ENCODE results near the gene CTIF. TPM values are rescaled to one million over a fixed set of nuclear protein-coding genes. Genes with fewer than 3 reads are reported as not detected.

CTIF gene
- total RNA-seq, 2 donors from 2014 or later: 30.6 to 61.2 TPM

GRCh38 chr18:48621240-48621639 lies 82.4 kb downstream of the CTIF start:
- no peak for DNase-seq (ENCODE audit: low spot score)
- Histone ChIP-seq H3K27ac (no peak overlapping the region), H3K4me3 (no peak overlapping the region), H3K4me1 (peaks cover 0 to 29% of the 10 kb centered on the region in 2 donors), H3K9me3 (no peaks in the 10 kb centered on the region), H3K36me3 (peaks cover 19% of the 10 kb centered on the region), H3K27me3 (no peaks in the 10 kb centered on the region)
- no peak for TF ChIP-seq CTCF (IDR thresholded peaks at IDR 0.05)

- H3K27me3 ChIP-seq: no peaks in the 10 kb centered on the region
- no peaks in the 10 kb centered on the region for H3K9me3 ChIP-seq
- peaks cover 0 to 22% of the 10 kb centered on the region in 2 donors for H3K4me1 ChIP-seq
- peaks cover 19% of the 10 kb centered on the region for H3K36me3 ChIP-seq
- no peak for DNase-seq (ENCODE audit: low spot score)
- no peak overlapping the region for H3K27ac ChIP-seq
- no peak overlapping the region for H3K4me3 ChIP-seq
- no peak for TF ChIP-seq CTCF (IDR thresholded peaks at IDR 0.05)
Observed at GRCh38 chr18:48621815-48622555, 83.2 kb downstream of the CTIF start.

DNA sequence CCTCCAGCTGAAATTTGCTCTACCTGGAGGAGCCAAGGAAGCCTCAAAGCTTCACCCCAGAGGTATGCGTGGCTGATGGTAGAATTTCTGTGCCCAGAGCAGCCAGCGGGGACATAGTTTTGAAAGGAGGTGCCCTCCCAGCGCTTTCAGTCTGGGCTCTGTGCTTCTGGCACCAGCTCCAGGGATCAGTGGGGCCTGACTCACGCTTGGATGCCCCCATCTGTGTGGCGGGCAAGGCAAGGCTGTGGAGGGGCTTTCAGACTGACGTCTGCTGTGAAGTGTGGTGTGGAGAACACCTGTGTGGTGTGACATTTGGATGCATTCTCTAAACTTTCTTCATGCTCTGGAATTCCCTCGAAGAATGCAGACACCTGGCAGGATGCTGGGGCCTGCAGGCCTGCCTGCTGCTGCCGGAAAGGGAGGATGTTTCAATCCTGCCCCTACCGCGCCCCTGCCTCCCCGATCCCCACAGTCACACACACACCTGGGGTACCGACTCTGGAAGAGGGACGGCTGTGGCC lies 84.1 kb downstream of the CTIF start:
- H3K27me3 ChIP-seq: no peaks in the 10 kb centered on the region
- no peak for TF ChIP-seq CTCF (IDR thresholded peaks at IDR 0.05)
- peaks cover 19% of the 10 kb centered on the region for H3K36me3 ChIP-seq
- no peak for DNase-seq (ENCODE audit: low spot score)
- no peaks in the 10 kb centered on the region for H3K9me3 ChIP-seq
- H3K4me3 ChIP-seq: no peak overlapping the region
- H3K27ac ChIP-seq: no peak overlapping the region
- peaks cover 0 to 14% of the 10 kb centered on the region in 2 donors for H3K4me1 ChIP-seq

DNA sequence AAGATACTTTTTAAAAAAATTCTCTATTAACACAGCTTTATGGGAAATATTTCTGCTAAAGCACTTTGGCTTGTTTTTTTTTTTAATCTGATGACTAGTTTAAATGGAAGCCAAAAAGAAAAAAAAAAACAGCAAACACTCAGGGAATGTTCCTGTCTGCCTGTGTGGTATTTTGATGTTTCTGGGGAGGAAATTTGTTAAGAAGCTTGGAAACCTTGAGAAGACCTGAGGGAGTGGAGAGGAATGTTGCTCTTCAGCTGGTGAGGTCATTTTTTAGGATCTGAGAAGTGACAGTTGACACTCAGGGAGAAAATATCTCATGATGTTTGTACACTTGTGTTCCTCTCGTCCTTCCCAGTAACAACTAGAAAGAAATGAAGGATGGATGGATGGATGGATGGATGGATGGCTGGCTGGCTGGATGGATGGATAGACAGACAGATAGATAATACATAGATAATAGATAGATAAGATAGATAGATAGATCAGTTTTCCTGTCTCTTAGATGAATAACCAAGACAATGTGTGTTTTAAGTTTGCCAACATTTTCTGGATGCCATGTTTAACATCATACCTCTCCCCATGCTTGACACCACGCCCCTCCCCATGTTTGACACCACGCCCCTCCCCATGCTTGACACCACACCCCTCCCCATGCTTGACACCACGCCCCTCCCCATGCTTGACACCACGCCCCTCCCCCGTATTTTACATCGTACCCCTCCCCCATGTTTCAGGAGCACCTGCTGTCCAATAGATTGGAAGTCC lies 84.8 kb downstream of the CTIF start:
- peaks cover 0 to 14% of the 10 kb centered on the region in 2 donors for H3K4me1 ChIP-seq
- no peaks in the 10 kb centered on the region for H3K9me3 ChIP-seq
- H3K27me3 ChIP-seq: no peaks in the 10 kb centered on the region
- DNase-seq (ENCODE audit: low spot score): no peak
- peaks cover 23% of the 10 kb centered on the region for H3K36me3 ChIP-seq
- no peak for TF ChIP-seq CTCF (IDR thresholded peaks at IDR 0.05)
- no peak overlapping the region for H3K4me3 ChIP-seq
- H3K27ac ChIP-seq: no peak overlapping the region

DNA sequence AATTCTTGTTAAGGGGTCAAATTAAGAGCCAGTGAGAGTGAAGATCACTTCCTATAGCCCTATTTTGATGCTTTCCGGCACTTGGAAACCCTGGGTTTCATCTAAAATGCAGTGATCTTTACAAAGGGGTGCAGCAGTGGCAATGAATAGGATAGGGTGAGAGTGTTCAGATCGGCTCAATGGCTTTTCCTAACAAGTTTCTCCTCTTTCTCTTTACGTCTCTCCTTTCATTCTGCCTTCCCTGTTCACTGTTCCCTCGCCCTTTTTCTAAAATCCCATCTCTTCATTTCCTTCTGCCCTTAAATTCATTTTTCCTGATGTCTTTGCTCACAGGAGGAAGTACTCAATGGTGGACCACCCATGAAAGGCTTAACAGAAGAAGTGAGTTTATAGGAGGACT lies 86.0 kb downstream of the CTIF start:
- H3K27ac ChIP-seq: no peak overlapping the region
- H3K27me3 ChIP-seq: no peaks in the 10 kb centered on the region
- H3K36me3 ChIP-seq: peaks cover 18% of the 10 kb centered on the region
- H3K9me3 ChIP-seq: no peaks in the 10 kb centered on the region
- no peak for TF ChIP-seq CTCF (IDR thresholded peaks at IDR 0.05)
- DNase-seq (ENCODE audit: low spot score): no peak
- no peak overlapping the region for H3K4me3 ChIP-seq
- peaks cover 0 to 14% of the 10 kb centered on the region in 2 donors for H3K4me1 ChIP-seq

All from right atrium auricular region (tissue), 2 donors.